Smooth muscle cell (in vitro differentiated cells): ENCODE results near the gene NAA80. TPM values are rescaled to one million over a fixed set of nuclear protein-coding genes. Genes with fewer than 3 reads are reported as not detected.

Experiments used
- DNase-seq: peaks from one replicate; lab custom pipeline; 2025; ENCODE audit not compliant: unreplicated experiment; lab: John Stamatoyannopoulos, UW
- H2AFZ ChIP-seq: fragments of 200-600 bp; sonication (generic); 2 replicates; pipeline ENCODE4 v1.6.0; 2016; ENCODE audit warnings: antibody characterized with exemption, low read depth, mild to moderate bottlenecking
- H3F3A ChIP-seq: fragments of 200-600 bp; sonication (generic); 2 replicates; pipeline ENCODE4 v1.6.0; 2017; ENCODE audit warnings: antibody characterized with exemption, low read depth
- H3K27ac ChIP-seq: fragments of 200-600 bp; sonication (generic); 2 replicates; pipeline ENCODE4 v1.5.1; 2016; ENCODE audit warnings: low read depth, mild to moderate bottlenecking
- H3K27me3 ChIP-seq: fragments of 200-600 bp; sonication (generic); 2 replicates; pipeline ENCODE4 v1.6.1; 2016; ENCODE audit warnings: low read depth, mild to moderate bottlenecking
- H3K36me3 ChIP-seq: fragments of 200-600 bp; sonication (generic); 2 replicates; pipeline ENCODE4 v1.5.1; 2016; ENCODE audit warnings: low read depth
- H3K4me1 ChIP-seq: fragments of 200-600 bp; sonication (generic); 2 replicates; pipeline ENCODE4 v1.5.1; 2016; ENCODE audit warnings: low read depth
- H3K4me2 ChIP-seq: fragments of 200-600 bp; sonication (generic); 2 replicates; pipeline ENCODE4 v1.6.0; 2016; ENCODE audit warnings: mild to moderate bottlenecking
- H3K4me3 ChIP-seq: fragments of 200-600 bp; sonication (generic); 2 replicates; pipeline ENCODE4 v1.5.1; 2016; ENCODE audit warnings: mild to moderate bottlenecking
- H3K79me2 ChIP-seq: fragments of 200-600 bp; sonication (generic); 2 replicates; pipeline ENCODE4 v1.6.0; 2016; ENCODE audit warnings: low read depth, mild to moderate bottlenecking
- H3K9ac ChIP-seq: fragments of 200-600 bp; sonication (generic); 2 replicates; pipeline ENCODE4 v1.6.0; 2016; ENCODE audit warnings: low read depth
- H3K9me3 ChIP-seq: fragments of 200-600 bp; sonication (generic); replicated peaks from 2 replicates; pipeline ENCODE4 v1.5.1; 2016; ENCODE audit warnings: low read depth
- H4K20me1 ChIP-seq: fragments of 200-600 bp; sonication (generic); 2 replicates; pipeline ENCODE4 v1.6.0; 2016; ENCODE audit warnings: low read depth
- WGBS: methylation state at CpG from one replicate; pipeline ENCODE4 v1.1.7; 2016; ENCODE audit warnings: low lambda C conversion rate; 5-methylcytosine and 5-hydroxymethylcytosine counted together
- polyA plus RNA-seq: library from polyadenylated mRNA; unstranded; fragments of >200 nt; fragmentation: Nextera tagmentation; extraction: Ambion mirVana; gene quantifications from 2 replicates; pipeline ENCODE4 v1.2.1, GENCODE V29; 2016
- total RNA-seq: library from RNA; depleted of rRNA; stranded (reverse); fragments of >200 nt; gene quantifications from 2 replicates; pipeline ENCODE4 v1.2.3, GENCODE V29; 2014
- TF ChIP-seq, protein P1 (sequence below): fragments of 200-600 bp; sonication (generic); IDR thresholded peaks from 2 replicates; pipeline ENCODE4 v1.5.1; 2017; ENCODE audit warnings: borderline replicate concordance, mild to moderate bottlenecking, antibody characterized with exemption; ENCODE audit not compliant: insufficient read depth, poor library complexity, severe bottlenecking

NAA80 gene
- total and polyA plus RNA-seq, 2 experiments from 2014 or later = 13.0 to 21.9 TPM

- TF ChIP-seq, protein P1, sequence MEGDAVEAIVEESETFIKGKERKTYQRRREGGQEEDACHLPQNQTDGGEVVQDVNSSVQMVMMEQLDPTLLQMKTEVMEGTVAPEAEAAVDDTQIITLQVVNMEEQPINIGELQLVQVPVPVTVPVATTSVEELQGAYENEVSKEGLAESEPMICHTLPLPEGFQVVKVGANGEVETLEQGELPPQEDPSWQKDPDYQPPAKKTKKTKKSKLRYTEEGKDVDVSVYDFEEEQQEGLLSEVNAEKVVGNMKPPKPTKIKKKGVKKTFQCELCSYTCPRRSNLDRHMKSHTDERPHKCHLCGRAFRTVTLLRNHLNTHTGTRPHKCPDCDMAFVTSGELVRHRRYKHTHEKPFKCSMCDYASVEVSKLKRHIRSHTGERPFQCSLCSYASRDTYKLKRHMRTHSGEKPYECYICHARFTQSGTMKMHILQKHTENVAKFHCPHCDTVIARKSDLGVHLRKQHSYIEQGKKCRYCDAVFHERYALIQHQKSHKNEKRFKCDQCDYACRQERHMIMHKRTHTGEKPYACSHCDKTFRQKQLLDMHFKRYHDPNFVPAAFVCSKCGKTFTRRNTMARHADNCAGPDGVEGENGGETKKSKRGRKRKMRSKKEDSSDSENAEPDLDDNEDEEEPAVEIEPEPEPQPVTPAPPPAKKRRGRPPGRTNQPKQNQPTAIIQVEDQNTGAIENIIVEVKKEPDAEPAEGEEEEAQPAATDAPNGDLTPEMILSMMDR = no peak
- Histone ChIP-seq H2AFZ (peak overlapping the region; percentile 26), H4K20me1 (no peaks in the 10 kb centered on the region), H3K9ac (no peak overlapping the region), H3K36me3 (no peaks in the 10 kb centered on the region), H3K79me2 (peaks cover 10% of the 10 kb centered on the region), H3K4me3 (peak overlapping the region; percentile 49), H3K27ac (no peak overlapping the region), H3K9me3 (no peaks in the 10 kb centered on the region), H3F3A (peaks cover 9% of the 10 kb centered on the region), H3K4me2 (peak overlapping the region; percentile 84), H3K4me1 (peaks cover 17% of the 10 kb centered on the region), H3K27me3 (peaks cover 14% of the 10 kb centered on the region)
- no peak for DNase-seq
- WGBS = 66% methylated on average over 8 of the region's 8 CpGs
Measured at GRCh38 chr3:50345008-50345407, 45.8 kb upstream of the NAA80 start.

DNA sequence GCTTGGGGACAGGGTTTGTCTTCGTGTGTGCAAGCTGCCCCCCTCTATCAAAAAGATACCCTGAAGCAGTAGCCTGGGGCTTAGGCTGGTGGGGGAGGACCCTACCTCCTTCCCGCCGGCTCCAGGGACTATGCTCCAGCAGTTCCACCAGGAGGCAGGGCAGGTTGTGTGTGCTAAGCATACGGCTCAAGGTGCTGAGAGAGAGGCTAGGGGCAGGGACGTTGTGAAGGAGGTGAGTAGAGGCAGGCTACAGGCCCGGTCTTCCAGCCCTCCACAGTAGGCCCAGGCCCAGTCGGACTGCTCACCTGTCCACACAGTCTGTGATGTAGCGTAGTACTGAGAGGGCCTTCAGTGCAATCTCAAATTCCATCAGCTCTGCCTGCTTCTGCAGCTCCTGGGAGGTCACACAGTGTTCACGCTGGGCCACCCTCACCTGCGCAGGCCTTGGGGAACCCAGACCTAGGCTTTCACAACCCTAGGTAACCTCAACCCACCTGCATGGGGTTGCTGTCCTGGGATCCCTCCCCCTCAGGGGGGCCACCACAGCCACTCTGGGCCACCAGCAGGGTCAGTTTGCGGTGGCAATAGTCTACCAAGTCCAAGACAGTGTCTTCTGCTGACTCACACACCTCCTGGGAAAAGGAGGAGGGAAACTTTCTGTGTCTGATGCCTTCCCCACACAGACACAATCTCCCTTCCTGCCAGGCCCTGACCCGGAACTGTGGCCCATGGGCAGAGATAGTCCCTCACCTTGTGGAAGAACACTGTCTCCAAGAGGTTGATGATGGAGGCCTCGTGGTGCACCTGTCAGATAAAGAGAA is 43.8 kb upstream of the NAA80 start:
- H3K9ac ChIP-seq = no peak overlapping the region
- WGBS = 77% methylated on average over 13 of the region's 13 CpGs
- TF ChIP-seq, protein P1 = no peak
- H3K4me1 ChIP-seq = peaks cover 17% of the 10 kb centered on the region
- peaks cover 19% of the 10 kb centered on the region for H3K27me3 ChIP-seq
- no peaks in the 10 kb centered on the region for H3K9me3 ChIP-seq
- H3K4me3 ChIP-seq = no peak overlapping the region
- H4K20me1 ChIP-seq = no peaks in the 10 kb centered on the region
- H2AFZ ChIP-seq = no peak overlapping the region
- DNase-seq = no peak
- no peaks in the 10 kb centered on the region for H3K79me2 ChIP-seq
- no peak overlapping the region for H3K27ac ChIP-seq
- H3F3A ChIP-seq = peaks cover 16% of the 10 kb centered on the region
- no peaks in the 10 kb centered on the region for H3K36me3 ChIP-seq
- no peak overlapping the region for H3K4me2 ChIP-seq

GRCh38 chr3:50341996-50342650 is 42.9 kb upstream of the NAA80 start:
- Histone ChIP-seq H3K27ac (no peak overlapping the region), H3K4me3 (no peak overlapping the region), H3K9ac (no peak overlapping the region), H3K79me2 (no peaks in the 10 kb centered on the region), H2AFZ (no peak overlapping the region), H3K36me3 (no peaks in the 10 kb centered on the region), H3F3A (peaks cover 20% of the 10 kb centered on the region), H3K4me2 (no peak overlapping the region), H3K4me1 (peaks cover 22% of the 10 kb centered on the region), H4K20me1 (no peaks in the 10 kb centered on the region), H3K9me3 (no peaks in the 10 kb centered on the region), H3K27me3 (peaks cover 19% of the 10 kb centered on the region)
- TF ChIP-seq, protein P1 = no peak
- DNase-seq = no peak
- WGBS = 87% methylated on average over 11 of the region's 13 CpGs
